SU-DHL-6 (cell line): ENCODE results near the gene MYBL2.

ENCODE experiments used
- H2AFZ ChIP-seq: fragments of 200-600 bp; sonication (generic); 2 replicates; pipeline ENCODE4 v1.6.1; 2014; ENCODE audit warnings: low read depth, mild to moderate bottlenecking, moderate library complexity, mixed read lengths, antibody characterized with exemption, low read length; ENCODE audit not compliant: severe bottlenecking
- H3F3A ChIP-seq: fragments of 200-600 bp; shearing (Covaris generic); 2 replicates; pipeline ENCODE4 v1.6.0; 2016; ENCODE audit warnings: antibody characterized with exemption, mild to moderate bottlenecking; ENCODE audit not compliant: insufficient read depth
- H3K27ac ChIP-seq: fragments of 200-600 bp; sonication (generic); 2 replicates; pipeline ENCODE4 v1.5.1; 2016; ENCODE audit warnings: low read depth, mild to moderate bottlenecking, low read length, moderate library complexity, mixed read lengths
- H3K27me3 ChIP-seq: fragments of 200-600 bp; sonication (generic), shearing (Covaris generic); 2 replicates; pipeline ENCODE4 v1.6.0; 2014; ENCODE audit warnings: mild to moderate bottlenecking, low read length
- H3K36me3 ChIP-seq: fragments of 200-600 bp; sonication (generic); 2 replicates; pipeline ENCODE4 v1.6.1; 2014; ENCODE audit warnings: mild to moderate bottlenecking, low read length, mixed read lengths
- H3K4me2 ChIP-seq: fragments of 300-600, 200-600 bp; shearing (Covaris generic), sonication (generic); 2 replicates; pipeline ENCODE4 v1.6.0; 2014; ENCODE audit warnings: low read length, low read depth, mild to moderate bottlenecking; ENCODE audit not compliant: poor library complexity, severe bottlenecking
- H3K4me3 ChIP-seq: fragments of 200-600 bp; sonication (generic); 2 replicates; pipeline ENCODE4 v1.5.1; 2014; ENCODE audit warnings: antibody characterized with exemption, low read length, mild to moderate bottlenecking, mixed read lengths; ENCODE audit not compliant: insufficient read depth, poor library complexity, severe bottlenecking
- H3K79me2 ChIP-seq: fragments of 200-600 bp; sonication (generic); 2 replicates; pipeline ENCODE4 v1.6.1; 2014; ENCODE audit warnings: mild to moderate bottlenecking, low read length, moderate library complexity; ENCODE audit not compliant: insufficient read depth
- H3K9ac ChIP-seq: fragments of 200-600 bp; sonication (generic); 2 replicates; pipeline ENCODE4 v1.7.0; 2014; ENCODE audit warnings: mild to moderate bottlenecking, low read length
- H3K9me2 ChIP-seq: fragments of 200-600 bp; sonication (generic); replicated peaks from 2 replicates; pipeline ENCODE4 v1.6.1; 2014; ENCODE audit warnings: low read length; ENCODE audit not compliant: insufficient read depth
- H3K9me3 ChIP-seq: fragments of 200-600 bp; sonication (generic); 2 replicates; pipeline ENCODE4 v1.6.1; 2014; ENCODE audit warnings: low read length, mixed read lengths; ENCODE audit not compliant: insufficient read depth
- H4K20me1 ChIP-seq: fragments of 200-600 bp; sonication (generic); 2 replicates; pipeline ENCODE4 v1.6.1; 2014; ENCODE audit warnings: low read depth, mild to moderate bottlenecking, antibody characterized with exemption, low read length, moderate library complexity, mixed read lengths
- EZH2phosphoT487 ChIP-seq: fragments of 200-600 bp; sonication (generic), shearing (Covaris generic); conservative IDR thresholded peaks from 2 replicates; pipeline ENCODE4 v1.6.1; 2018; ENCODE audit warnings: mild to moderate bottlenecking, antibody characterized with exemption, low read length, moderate library complexity, mixed read lengths
- TF ChIP-seq, protein P1 (sequence below): fragments of 200-600 bp; sonication (generic); IDR thresholded peaks from one replicate; pipeline ENCODE4 v1.5.1; 2017; ENCODE audit warnings: antibody characterized with exemption, mild to moderate bottlenecking, low read length, moderate library complexity; ENCODE audit not compliant: insufficient read depth, poor library complexity, severe bottlenecking

MYBL2 gene

GRCh38 chr20:43702502-43702901, 35.6 kb downstream of the MYBL2 start:
- Histone ChIP-seq H3K9ac (no peak overlapping the region), H3K9me2 (no peaks in the 10 kb centered on the region), H3K27me3 (no peaks in the 10 kb centered on the region), H3K36me3 (peaks cover 26% of the 10 kb centered on the region), H3K27ac (no peak overlapping the region), H3K79me2 (peaks cover 11% of the 10 kb centered on the region; the same call in 1 of the 2 replicates), H3F3A (no peaks in the 10 kb centered on the region), H4K20me1 (no peaks in the 10 kb centered on the region), H3K9me3 (no peaks in the 10 kb centered on the region), H3K4me3 (no peak overlapping the region), H2AFZ (no peak overlapping the region), H3K4me2 (no peak overlapping the region)
- TF ChIP-seq EZH2phosphoT487, result no peak
- TF ChIP-seq, protein P1, sequence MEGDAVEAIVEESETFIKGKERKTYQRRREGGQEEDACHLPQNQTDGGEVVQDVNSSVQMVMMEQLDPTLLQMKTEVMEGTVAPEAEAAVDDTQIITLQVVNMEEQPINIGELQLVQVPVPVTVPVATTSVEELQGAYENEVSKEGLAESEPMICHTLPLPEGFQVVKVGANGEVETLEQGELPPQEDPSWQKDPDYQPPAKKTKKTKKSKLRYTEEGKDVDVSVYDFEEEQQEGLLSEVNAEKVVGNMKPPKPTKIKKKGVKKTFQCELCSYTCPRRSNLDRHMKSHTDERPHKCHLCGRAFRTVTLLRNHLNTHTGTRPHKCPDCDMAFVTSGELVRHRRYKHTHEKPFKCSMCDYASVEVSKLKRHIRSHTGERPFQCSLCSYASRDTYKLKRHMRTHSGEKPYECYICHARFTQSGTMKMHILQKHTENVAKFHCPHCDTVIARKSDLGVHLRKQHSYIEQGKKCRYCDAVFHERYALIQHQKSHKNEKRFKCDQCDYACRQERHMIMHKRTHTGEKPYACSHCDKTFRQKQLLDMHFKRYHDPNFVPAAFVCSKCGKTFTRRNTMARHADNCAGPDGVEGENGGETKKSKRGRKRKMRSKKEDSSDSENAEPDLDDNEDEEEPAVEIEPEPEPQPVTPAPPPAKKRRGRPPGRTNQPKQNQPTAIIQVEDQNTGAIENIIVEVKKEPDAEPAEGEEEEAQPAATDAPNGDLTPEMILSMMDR, result no peak

- TF ChIP-seq, protein P1, result no peak
- TF ChIP-seq EZH2phosphoT487, result no peak
- Histone ChIP-seq H3K9ac (peak overlapping the region; percentile 51), H3K4me2 (peak overlapping the region; percentile 57), H3K27me3 (no peaks in the 10 kb centered on the region), H3K27ac (peak overlapping the region; percentile 97), H3K9me2 (no peaks in the 10 kb centered on the region), H3F3A (peaks cover 35% of the 10 kb centered on the region), H2AFZ (no peak overlapping the region), H4K20me1 (no peaks in the 10 kb centered on the region), H3K9me3 (no peaks in the 10 kb centered on the region), H3K36me3 (peaks cover 12% of the 10 kb centered on the region; the same call in 1 of the 2 replicates), H3K79me2 (0 out of 2 replicates have a peak, but pooled peaks cover 5% of the 10 kb centered on the region), H3K4me3 (no peak overlapping the region)
These were observed 43.6 kb downstream of the MYBL2 start for GRCh38 chr20:43710370-43711044.

DNA sequence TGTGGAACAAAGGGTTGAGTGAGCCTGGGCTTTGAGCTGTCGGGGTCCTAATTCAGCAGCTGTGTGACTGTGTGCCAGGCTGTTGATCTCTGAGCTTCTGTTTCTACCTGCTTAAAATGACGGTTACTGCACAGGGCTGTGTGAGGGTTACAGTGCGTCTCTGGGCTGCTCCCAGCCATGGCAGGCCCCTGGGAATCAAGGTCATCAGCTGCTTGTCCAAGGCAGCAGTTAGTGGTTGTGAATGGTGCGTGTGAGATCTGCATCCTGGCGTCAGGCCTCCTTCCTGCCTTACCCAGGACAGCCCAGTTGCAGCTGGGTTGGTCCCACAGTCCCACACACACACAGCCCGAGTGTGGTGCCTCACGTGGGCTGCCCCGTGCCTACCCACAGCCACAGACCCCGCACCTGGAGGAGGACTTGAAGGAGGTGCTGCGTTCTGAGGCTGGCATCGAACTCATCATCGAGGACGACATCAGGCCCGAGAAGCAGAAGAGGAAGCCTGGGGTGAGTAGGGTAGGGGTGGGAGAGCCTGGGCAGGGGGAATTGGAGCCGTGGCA, 44.3 kb downstream of the MYBL2 start:
- no peak overlapping the region for H2AFZ ChIP-seq
- peaks cover 35% of the 10 kb centered on the region for H3F3A ChIP-seq
- peak overlapping the region; percentile 51 for H3K9ac ChIP-seq
- TF ChIP-seq, protein P1, result no peak
- TF ChIP-seq EZH2phosphoT487, result no peak
- peak overlapping the region; percentile 97 for H3K27ac ChIP-seq
- no peak overlapping the region for H3K4me3 ChIP-seq
- 0 out of 2 replicates have a peak, but pooled peaks cover 5% of the 10 kb centered on the region for H3K79me2 ChIP-seq
- peak overlapping the region; percentile 57 for H3K4me2 ChIP-seq
- no peaks in the 10 kb centered on the region for H4K20me1 ChIP-seq
- H3K9me2 ChIP-seq, result no peaks in the 10 kb centered on the region
- no peaks in the 10 kb centered on the region for H3K27me3 ChIP-seq
- no peaks in the 10 kb centered on the region for H3K9me3 ChIP-seq
- H3K36me3 ChIP-seq, result peaks cover 9% of the 10 kb centered on the region; the same call in 1 of the 2 replicates
